ENCODE measurements around the gene KCNH5.

The KCNH5 gene

GRCh38 chr14:63009495-63009894, 35.8 kb downstream of the KCNH5 start:
- H3K4me3 ChIP-seq (ENCODE audit: low read depth, low read length): no peak overlapping the region
- DNase-seq (ENCODE audit: low read depth): no peak
- TF ChIP-seq MAX (IDR thresholded peaks at IDR 0.05; ENCODE audit: low read depth, low read length): no peak
- TF ChIP-seq, protein P1, sequence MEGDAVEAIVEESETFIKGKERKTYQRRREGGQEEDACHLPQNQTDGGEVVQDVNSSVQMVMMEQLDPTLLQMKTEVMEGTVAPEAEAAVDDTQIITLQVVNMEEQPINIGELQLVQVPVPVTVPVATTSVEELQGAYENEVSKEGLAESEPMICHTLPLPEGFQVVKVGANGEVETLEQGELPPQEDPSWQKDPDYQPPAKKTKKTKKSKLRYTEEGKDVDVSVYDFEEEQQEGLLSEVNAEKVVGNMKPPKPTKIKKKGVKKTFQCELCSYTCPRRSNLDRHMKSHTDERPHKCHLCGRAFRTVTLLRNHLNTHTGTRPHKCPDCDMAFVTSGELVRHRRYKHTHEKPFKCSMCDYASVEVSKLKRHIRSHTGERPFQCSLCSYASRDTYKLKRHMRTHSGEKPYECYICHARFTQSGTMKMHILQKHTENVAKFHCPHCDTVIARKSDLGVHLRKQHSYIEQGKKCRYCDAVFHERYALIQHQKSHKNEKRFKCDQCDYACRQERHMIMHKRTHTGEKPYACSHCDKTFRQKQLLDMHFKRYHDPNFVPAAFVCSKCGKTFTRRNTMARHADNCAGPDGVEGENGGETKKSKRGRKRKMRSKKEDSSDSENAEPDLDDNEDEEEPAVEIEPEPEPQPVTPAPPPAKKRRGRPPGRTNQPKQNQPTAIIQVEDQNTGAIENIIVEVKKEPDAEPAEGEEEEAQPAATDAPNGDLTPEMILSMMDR (IDR thresholded peaks at IDR 0.05; ENCODE audit: low read depth, low read length): no peak

DNA sequence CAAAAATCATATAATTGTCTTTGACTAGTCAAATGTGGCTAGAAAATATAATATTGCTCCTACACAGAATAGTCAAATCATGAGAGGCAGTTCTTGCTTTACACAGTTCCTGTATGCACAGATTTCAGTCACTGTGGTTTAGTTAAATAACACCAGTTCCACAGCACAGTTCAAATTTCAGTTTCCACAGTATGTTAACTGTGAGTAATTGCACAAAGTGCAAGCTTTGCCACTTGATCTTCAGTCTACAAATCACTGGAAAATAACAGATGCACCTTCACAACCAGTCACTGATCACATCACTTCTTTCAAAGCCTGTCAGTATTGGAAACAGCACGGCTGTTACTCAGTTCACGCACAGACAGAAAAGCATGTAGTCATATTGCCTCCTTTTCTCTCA, 38.7 kb downstream of the KCNH5 start:
- no peak for DNase-seq (ENCODE audit: low read depth)
- no peak for TF ChIP-seq MYC (IDR thresholded peaks at IDR 0.05; ENCODE audit: low read depth, low read length)
- TF ChIP-seq, protein P1 (IDR thresholded peaks at IDR 0.05; ENCODE audit: low read depth, low read length): no peak
- TF ChIP-seq MAX (IDR thresholded peaks at IDR 0.05; ENCODE audit: low read depth, low read length): no peak
- no peak for TF ChIP-seq POLR2A (IDR thresholded peaks at IDR 0.05; ENCODE audit: extremely low read depth, insufficient read length)
- H3K4me3 ChIP-seq (ENCODE audit: low read depth, low read length): no peak overlapping the region

- TF ChIP-seq MAX (IDR thresholded peaks at IDR 0.05; ENCODE audit: low read depth, low read length) (no peak), POLR2A (IDR thresholded peaks at IDR 0.05; ENCODE audit: extremely low read depth, insufficient read length) (no peak), MYC (IDR thresholded peaks at IDR 0.05; ENCODE audit: low read depth, low read length) (no peak)
- TF ChIP-seq, protein P1 (IDR thresholded peaks at IDR 0.05; ENCODE audit: low read depth, low read length): no peak
- DNase-seq (ENCODE audit: low read depth): no peak
- H3K4me3 ChIP-seq (ENCODE audit: low read depth, low read length): no peak overlapping the region
Measured at GRCh38 chr14:62994096-62994495, 51.2 kb downstream of the KCNH5 start.

DNA sequence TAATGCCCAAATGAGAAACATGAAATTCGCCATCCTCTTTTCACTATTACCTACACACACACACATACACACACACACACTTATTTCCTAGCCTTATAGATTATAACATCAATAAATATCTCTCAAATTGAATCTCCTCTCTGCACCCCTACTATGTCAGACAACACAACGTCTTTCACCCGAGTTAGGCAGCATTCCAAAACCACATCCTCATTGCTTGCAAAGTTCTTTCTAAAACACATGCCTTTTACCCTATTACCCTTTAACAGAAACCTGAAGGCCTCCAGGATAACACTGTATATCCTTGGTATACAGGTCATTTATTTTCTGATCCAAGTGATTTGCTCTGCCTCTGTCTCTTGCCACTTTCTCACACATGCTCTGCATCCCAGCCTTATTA, 56.3 kb downstream of the KCNH5 start:
- DNase-seq (ENCODE audit: low read depth): no peak
- no peak overlapping the region for H3K4me3 ChIP-seq (ENCODE audit: low read depth, low read length)
- TF ChIP-seq MAX (IDR thresholded peaks at IDR 0.05; ENCODE audit: low read depth, low read length): no peak
- no peak for TF ChIP-seq MYC (IDR thresholded peaks at IDR 0.05; ENCODE audit: low read depth, low read length)
- TF ChIP-seq, protein P1 (IDR thresholded peaks at IDR 0.05; ENCODE audit: low read depth, low read length): no peak
- TF ChIP-seq POLR2A (IDR thresholded peaks at IDR 0.05; ENCODE audit: extremely low read depth, insufficient read length): no peak

DNA sequence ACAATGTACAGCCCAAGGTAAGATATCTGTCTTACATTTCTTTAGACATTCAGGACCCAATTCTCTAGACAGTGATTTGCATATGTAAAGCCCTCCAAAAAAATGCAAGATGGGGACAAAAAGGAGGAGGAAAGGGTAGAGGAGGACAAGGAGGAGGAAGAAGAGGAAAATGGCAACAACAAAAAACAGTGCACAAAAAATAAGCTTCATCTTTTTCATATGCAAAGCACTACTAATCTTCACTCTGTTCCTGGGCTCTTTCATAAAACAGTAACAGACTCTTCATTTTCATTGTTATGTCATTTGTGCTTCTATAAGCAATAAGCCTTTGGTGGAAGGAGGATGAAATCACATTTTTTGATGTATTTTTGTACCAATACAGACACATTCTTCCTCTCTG, 61.4 kb downstream of the KCNH5 start:
- no peak overlapping the region for H3K4me3 ChIP-seq (ENCODE audit: low read depth, low read length)
- TF ChIP-seq MYC (IDR thresholded peaks at IDR 0.05; ENCODE audit: low read depth, low read length) (no peak), MAX (IDR thresholded peaks at IDR 0.05; ENCODE audit: low read depth, low read length) (no peak), POLR2A (IDR thresholded peaks at IDR 0.05; ENCODE audit: extremely low read depth, insufficient read length) (no peak)
- TF ChIP-seq, protein P1 (IDR thresholded peaks at IDR 0.05; ENCODE audit: low read depth, low read length): no peak
- no peak for DNase-seq (ENCODE audit: low read depth)

- no peak for DNase-seq (ENCODE audit: low read depth)
- no peak overlapping the region for H3K4me3 ChIP-seq (ENCODE audit: low read depth, low read length)
- TF ChIP-seq MAX (IDR thresholded peaks at IDR 0.05; ENCODE audit: low read depth, low read length) (no peak), MYC (IDR thresholded peaks at IDR 0.05; ENCODE audit: low read depth, low read length) (no peak), POLR2A (IDR thresholded peaks at IDR 0.05; ENCODE audit: extremely low read depth, insufficient read length) (no peak)
- TF ChIP-seq, protein P1 (IDR thresholded peaks at IDR 0.05; ENCODE audit: low read depth, low read length): no peak
Measured at GRCh38 chr14:62980693-62981092, 64.6 kb downstream of the KCNH5 start.
